K562 (cell line): Measurements from ENCODE around the gene ALDH8A1. TPM values are rescaled to one million over a fixed set of nuclear protein-coding genes. Genes with fewer than 3 reads are reported as not detected.

Experiments
- ATAC-seq: fragments of 200-7000 bp; cut with Tn5 transposase; 3 replicates; pipeline ENCODE4 v1.9.1; 2020; ENCODE audit warnings: moderate library complexity
- BruUV-seq: library from RNA; stranded (reverse); fragments of 400-500 nt; replicated peaks from 2 replicates; lab custom pipeline; 2021; lab: Mats Ljungman, UMichigan
- CTCF ChIA-PET: fragments of 300-600 bp; formaldehyde crosslinking; extraction: SDS; loops from one replicate; lab custom pipeline; 2021; ENCODE audit warnings: low intra/inter-chr PET ratio; lab: Yijun Ruan, JAX
- POLR2A ChIA-PET: fragments of 300-600, 350-650 bp; sonication (Branson Sonifier 250); formaldehyde crosslinking; extraction: SDS; loops from one replicate; lab custom pipeline; 2021; ENCODE audit warnings: antibody characterized with exemption, inconsistent platforms; lab: Yijun Ruan, JAX
- DNase-seq, 4 experiments: peaks; one replicate each; pipeline versions ENCODE4 v3.0.0 to v3.0.0-alpha.2; 2011 to 2018; ENCODE audit warnings: low spot score in 3 of 4, mixed read lengths in 3 of 4; ENCODE audit errors: extremely low read depth in 1 of 4
- FAIRE-seq: peaks from 2 replicates; lab custom pipeline; 2011; peaks lifted over from hg19 to GRCh38; lab: Jason Lieb, UNC
- H2AFZ ChIP-seq: 2 replicates; pipeline ENCODE4 v1.6.0; 2011; ENCODE audit warnings: low read depth, low read length, control low read depth, inconsistent platforms
- H3K27ac ChIP-seq: fragments of 200-600 bp; 3 replicates; pipeline ENCODE4 v1.8.0; 2011; ENCODE audit warnings: low read depth, mild to moderate bottlenecking, control low read depth, inconsistent platforms, low read length, moderate library complexity, mixed read lengths; ENCODE audit errors: extremely low read depth
- H3K27me3 ChIP-seq, 2 experiments: fragments of 300-600 bp in 1 of 2; 2 replicates in 1 of 2; 3 replicates in 1 of 2; pipeline versions ENCODE4 v1.6.0 to v1.8.0; 2011; ENCODE audit warnings: inconsistent platforms in 2 of 2, low read length in 2 of 2, mild to moderate bottlenecking in 1 of 2, mixed read lengths in 1 of 2, moderate library complexity in 1 of 2; ENCODE audit not compliant: control insufficient read depth in 2 of 2, insufficient read depth in 2 of 2
- H3K36me3 ChIP-seq: fragments of 300-600 bp; 3 replicates; pipeline ENCODE4 v1.8.0; 2011; ENCODE audit warnings: mild to moderate bottlenecking, low read length, inconsistent platforms; ENCODE audit not compliant: control insufficient read depth, insufficient read depth
- H3K4me1 ChIP-seq, 2 experiments: fragments of 200-600 bp in 1 of 2; replicated peaks in 1 of 2; 2 replicates in 1 of 2; 3 replicates in 1 of 2; pipeline versions ENCODE4 v1.5.1 to v1.8.0; 2011; ENCODE audit warnings: inconsistent platforms in 2 of 2, low read length in 2 of 2, mild to moderate bottlenecking in 1 of 2, mixed read lengths in 1 of 2, moderate library complexity in 1 of 2; ENCODE audit not compliant: control insufficient read depth in 2 of 2, insufficient read depth in 2 of 2
- H3K4me2 ChIP-seq: 2 replicates; pipeline ENCODE4 v1.6.1; 2011; ENCODE audit warnings: low read length, control low read depth, inconsistent platforms, mixed read lengths; ENCODE audit not compliant: insufficient read depth
- H3K4me3 ChIP-seq: fragments of 200-600 bp; sonication (generic), shearing (Covaris generic); 2 replicates; pipeline ENCODE4 v1.5.1; 2016; ENCODE audit warnings: control low read depth, inconsistent platforms
- H3K79me2 ChIP-seq: fragments of 200-600 bp; 3 replicates; pipeline ENCODE4 v1.8.0; 2011; ENCODE audit warnings: low read length, inconsistent platforms; ENCODE audit not compliant: control insufficient read depth, insufficient read depth
- H3K9ac ChIP-seq, 2 experiments: 2 replicates each; pipeline versions ENCODE4 v1.6.0 to v1.6.1; 2011; ENCODE audit warnings: low read depth in 2 of 2, low read length in 2 of 2, control low read depth in 1 of 2, inconsistent platforms in 1 of 2, mild to moderate bottlenecking in 1 of 2, mixed read lengths in 1 of 2; ENCODE audit not compliant: insufficient read depth in 1 of 2
- H3K9me1 ChIP-seq: one replicate; pipeline ENCODE4 v1.6.0; 2011; ENCODE audit warnings: inconsistent platforms, mild to moderate bottlenecking, low read length, moderate library complexity; ENCODE audit not compliant: control insufficient read depth, insufficient read depth
- H3K9me3 ChIP-seq: replicated peaks from 2 replicates; pipeline ENCODE4 v1.5.1; 2011; ENCODE audit warnings: low read depth, low read length, inconsistent platforms; ENCODE audit not compliant: control insufficient read depth, insufficient read depth
- H4K20me1 ChIP-seq: replicated peaks from 2 replicates; pipeline ENCODE4 v1.6.1; 2011; ENCODE audit warnings: low read length, inconsistent platforms, mixed read lengths; ENCODE audit not compliant: control insufficient read depth, insufficient read depth
- BDP1 ChIP-seq: IDR thresholded peaks from 3 replicates; pipeline ENCODE4 v1.6.1; 2011; ENCODE audit not compliant: insufficient read length, insufficient read depth
- BHLHE40 ChIP-seq: IDR thresholded peaks from 2 replicates; pipeline ENCODE4 v1.6.1; 2011; ENCODE audit warnings: low read length, improper control_type of control experiment
- CC2D1A ChIP-seq: fragments of 450-650 bp; IDR thresholded peaks from 2 replicates; pipeline ENCODE4 v1.6.1; 2017; ENCODE audit warnings: mild to moderate bottlenecking
- GTF2E2 ChIP-seq: fragments of 200-800 bp; sonication (Bioruptor generic); IDR thresholded peaks from 2 replicates; pipeline ENCODE4 v1.6.1; 2016; ENCODE audit warnings: missing genetic modification characterization, missing compliant biosample characterization
- HDAC3 ChIP-seq: fragments of 450-650 bp; IDR thresholded peaks from 2 replicates; pipeline ENCODE4 v1.6.1; 2018; ENCODE audit warnings: borderline replicate concordance, mild to moderate bottlenecking, moderate library complexity; ENCODE audit not compliant: partially characterized antibody
- JUN ChIP-seq, 2 experiments: sonication (generic) in 1 of 2; formaldehyde crosslinking in 1 of 2; IDR thresholded peaks; 2 replicates each; pipeline versions ENCODE4 v1.6.1 to v1.8.0; 2012 to 2022; ENCODE audit warnings: borderline replicate concordance in 2 of 2, mild to moderate bottlenecking in 2 of 2, improper control_type of control experiment in 1 of 2, low read depth in 1 of 2, low read length in 1 of 2, missing genetic modification reagents in 1 of 2
- MBD2 ChIP-seq: sonication (generic); IDR thresholded peaks from 2 replicates; pipeline ENCODE4 v1.6.1; 2016; ENCODE audit warnings: low read depth, borderline replicate concordance
- PHB ChIP-seq: fragments of 250-450 bp; sonication (Bioruptor Pico); IDR thresholded peaks from 2 replicates; pipeline ENCODE4 v1.5.0; 2021
- PRMT5 ChIP-seq: sonication (generic); formaldehyde crosslinking; IDR thresholded peaks from 2 replicates; pipeline ENCODE4 v1.5.0; 2020; ENCODE audit warnings: missing genetic modification reagents
- SIX5 ChIP-seq, 2 experiments: IDR thresholded peaks; 2 replicates each; pipeline ENCODE4 v1.6.1; 2011; ENCODE audit warnings: low read length in 2 of 2, borderline replicate concordance in 1 of 2, low read depth in 1 of 2, mild to moderate bottlenecking in 1 of 2, moderate library complexity in 1 of 2; ENCODE audit not compliant: insufficient read depth in 1 of 2
- SLC30A9 ChIP-seq: fragments of 250-450 bp; sonication (Bioruptor Pico); IDR thresholded peaks from 2 replicates; pipeline ENCODE4 v1.8.0; 2022; ENCODE audit warnings: mild to moderate bottlenecking, moderate library complexity
- TRIM28 ChIP-seq: fragments of 450-650 bp; IDR thresholded peaks from 2 replicates; pipeline ENCODE4 v1.6.1; 2017
- ZKSCAN1 ChIP-seq: fragments of 150-350 bp; IDR thresholded peaks from 2 replicates; pipeline ENCODE4 v1.6.1; 2016; ENCODE audit warnings: low read depth, low read length
- ZNF551 ChIP-seq: fragments of 250-450 bp; sonication (Bioruptor Pico); IDR thresholded peaks from 2 replicates; pipeline ENCODE4 v1.5.0; 2021; ENCODE audit warnings: mild to moderate bottlenecking, moderate library complexity
- WGBS: fragments of 100-300 bp; shearing (Covaris generic); methylation state at CpG from one replicate; pipeline ENCODE4 v1.1.6; 2016; ENCODE audit warnings: low coverage, mixed read lengths; ENCODE audit not compliant: insufficient coverage; ENCODE audit errors: missing lambda C conversion rate; 5-methylcytosine and 5-hydroxymethylcytosine counted together
- in situ Hi-C: fragments of 300-500 bp; cut with MboI; formaldehyde crosslinking; loops from 4 replicates; pipeline ENCODE4 v1.15.0; 2018; ENCODE audit warnings: inconsistent platforms, mixed read lengths
- intact Hi-C: fragments of 100-400 bp; cut with micrococcal nuclease; formaldehyde crosslinking; loops from 2 replicates; pipeline ENCODE4 v1.14.2; 2022
- polyA plus RNA-seq, 8 experiments: library from polyadenylated mRNA; depleted of rRNA in 4 of 8; stranded (reverse) in 5 of 8; unstranded in 3 of 8; fragments of >200 nt; fragmentation: Nextera tagmentation in 2 of 8; fragmentation: Illumina TruSeq in 1 of 8; extraction: Ambion mirVana in 2 of 8; extraction: Trizol in 1 of 8; gene quantifications; 2 replicates each; pipeline versions ENCODE4 v1.2.1 to v1.2.3, GENCODE V29; 2011 to 2014; ENCODE audit warnings: inconsistent platforms in 1 of 8, missing spikeins in 1 of 8
- total RNA-seq, 7 experiments: library from RNA; depleted of rRNA in 6 of 7; stranded (reverse); fragments of >200 nt in 6 of 7; fragmentation: Illumina TruSeq in 2 of 7; extraction: Trizol in 2 of 7; gene quantifications; 2 replicates each; pipeline versions ENCODE4 v1.2.1 to v1.2.3, GENCODE V29; 2011 to 2021; ENCODE audit warnings: low replicate concordance in 1 of 7
- TF ChIP-seq, protein P1 (sequence below): fragments of 150-350 bp; IDR thresholded peaks from 2 replicates; pipeline ENCODE4 v1.6.1; 2014; ENCODE audit warnings: low read depth, mild to moderate bottlenecking, low read length, borderline replicate concordance
- TF ChIP-seq, protein P2 (sequence below): fragments of 250-450 bp; sonication (Bioruptor Pico); IDR thresholded peaks from 2 replicates; pipeline ENCODE4 v1.4.0; 2020; ENCODE audit warnings: mild to moderate bottlenecking, moderate library complexity
- TF ChIP-seq, protein P3 (sequence below): sonication (generic); IDR thresholded peaks from 2 replicates; pipeline ENCODE4 v1.6.1; 2016

ALDH8A1 gene
- total and polyA plus RNA-seq, 9 of the 15 experiments (the other 6 are each of a cell fraction or from before 2014, with no cell fraction given) = 0.03 to 0.18 (median 0.04) TPM; not detected in 2

DNA sequence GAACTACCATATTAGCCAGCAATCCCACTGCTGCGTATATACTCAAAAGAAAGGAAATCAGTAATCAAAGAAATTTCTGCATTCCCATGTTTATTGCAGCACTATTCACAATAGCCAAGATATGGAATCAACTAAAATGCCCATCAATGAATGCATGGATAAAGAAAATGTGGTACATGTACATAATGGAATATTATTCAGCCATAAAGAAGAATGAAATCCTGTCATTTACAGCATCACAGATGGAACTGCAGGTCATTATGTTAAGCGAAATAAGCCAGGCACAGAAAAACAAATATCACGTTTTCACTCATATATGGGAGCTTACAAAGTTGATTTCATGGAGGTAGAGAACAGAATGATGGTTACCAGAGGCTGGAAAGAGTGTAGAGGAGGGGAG lies 65.1 kb downstream of the ALDH8A1 start (continued):
- TF ChIP-seq, protein P1, sequence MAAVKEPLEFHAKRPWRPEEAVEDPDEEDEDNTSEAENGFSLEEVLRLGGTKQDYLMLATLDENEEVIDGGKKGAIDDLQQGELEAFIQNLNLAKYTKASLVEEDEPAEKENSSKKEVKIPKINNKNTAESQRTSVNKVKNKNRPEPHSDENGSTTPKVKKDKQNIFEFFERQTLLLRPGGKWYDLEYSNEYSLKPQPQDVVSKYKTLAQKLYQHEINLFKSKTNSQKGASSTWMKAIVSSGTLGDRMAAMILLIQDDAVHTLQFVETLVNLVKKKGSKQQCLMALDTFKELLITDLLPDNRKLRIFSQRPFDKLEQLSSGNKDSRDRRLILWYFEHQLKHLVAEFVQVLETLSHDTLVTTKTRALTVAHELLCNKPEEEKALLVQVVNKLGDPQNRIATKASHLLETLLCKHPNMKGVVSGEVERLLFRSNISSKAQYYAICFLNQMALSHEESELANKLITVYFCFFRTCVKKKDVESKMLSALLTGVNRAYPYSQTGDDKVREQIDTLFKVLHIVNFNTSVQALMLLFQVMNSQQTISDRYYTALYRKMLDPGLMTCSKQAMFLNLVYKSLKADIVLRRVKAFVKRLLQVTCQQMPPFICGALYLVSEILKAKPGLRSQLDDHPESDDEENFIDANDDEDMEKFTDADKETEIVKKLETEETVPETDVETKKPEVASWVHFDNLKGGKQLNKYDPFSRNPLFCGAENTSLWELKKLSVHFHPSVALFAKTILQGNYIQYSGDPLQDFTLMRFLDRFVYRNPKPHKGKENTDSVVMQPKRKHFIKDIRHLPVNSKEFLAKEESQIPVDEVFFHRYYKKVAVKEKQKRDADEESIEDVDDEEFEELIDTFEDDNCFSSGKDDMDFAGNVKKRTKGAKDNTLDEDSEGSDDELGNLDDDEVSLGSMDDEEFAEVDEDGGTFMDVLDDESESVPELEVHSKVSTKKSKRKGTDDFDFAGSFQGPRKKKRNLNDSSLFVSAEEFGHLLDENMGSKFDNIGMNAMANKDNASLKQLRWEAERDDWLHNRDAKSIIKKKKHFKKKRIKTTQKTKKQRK = no peak
- no peak for TF ChIP-seq SLC30A9 (CRISPR knock-in tag)
- TF ChIP-seq PHB = no peak
- TF ChIP-seq, protein P2, sequence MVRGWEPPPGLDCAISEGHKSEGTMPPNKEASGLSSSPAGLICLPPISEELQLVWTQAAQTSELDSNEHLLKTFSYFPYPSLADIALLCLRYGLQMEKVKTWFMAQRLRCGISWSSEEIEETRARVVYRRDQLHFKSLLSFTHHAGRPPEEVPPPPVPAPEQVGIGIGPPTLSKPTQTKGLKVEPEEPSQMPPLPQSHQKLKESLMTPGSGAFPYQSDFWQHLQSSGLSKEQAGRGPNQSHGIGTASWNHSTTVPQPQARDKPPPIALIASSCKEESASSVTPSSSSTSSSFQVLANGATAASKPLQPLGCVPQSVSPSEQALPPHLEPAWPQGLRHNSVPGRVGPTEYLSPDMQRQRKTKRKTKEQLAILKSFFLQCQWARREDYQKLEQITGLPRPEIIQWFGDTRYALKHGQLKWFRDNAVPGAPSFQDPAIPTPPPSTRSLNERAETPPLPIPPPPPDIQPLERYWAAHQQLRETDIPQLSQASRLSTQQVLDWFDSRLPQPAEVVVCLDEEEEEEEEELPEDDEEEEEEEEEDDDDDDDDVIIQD (CRISPR knock-in tag) = no peak

DNA sequence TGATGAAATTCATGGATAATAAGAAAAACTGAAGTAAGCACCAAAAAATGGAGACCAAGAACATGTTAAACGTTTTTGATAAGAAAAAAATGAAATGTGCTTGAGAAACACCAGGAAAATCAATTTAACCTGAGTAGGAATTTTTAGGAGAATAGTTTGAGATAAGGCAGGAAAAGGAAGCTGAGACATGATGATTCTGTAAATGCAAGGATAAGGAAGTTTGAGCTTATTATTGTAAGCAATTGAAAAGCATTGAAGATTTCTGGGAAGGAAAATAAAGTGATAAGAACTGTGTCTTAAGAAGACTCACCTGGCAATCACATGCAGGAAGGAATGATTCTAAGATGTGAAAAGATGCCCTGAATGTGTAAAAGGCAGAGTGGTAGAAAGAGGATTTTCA lies 66.6 kb downstream of the ALDH8A1 start:
- FAIRE-seq (no peak), ATAC-seq (no peak), DNase-seq (no peak)
- Histone ChIP-seq H3K27ac (no peak overlapping the region), H3K27me3 (peaks cover 3% of the 10 kb centered on the region in 2 experiments), H2AFZ (no peak overlapping the region), H3K9ac (no peak overlapping the region), H4K20me1 (no peaks in the 10 kb centered on the region), H3K36me3 (no peaks in the 10 kb centered on the region), H3K4me2 (no peak overlapping the region), H3K9me1 (no peaks in the 10 kb centered on the region), H3K4me3 (no peak overlapping the region), H3K4me1 (no peaks in the 10 kb centered on the region), H3K9me3 (no peaks in the 10 kb centered on the region), H3K79me2 (no peaks in the 10 kb centered on the region)
- 0% methylated on average over 1 of the region's 1 CpG for WGBS
- ChIA-PET CTCF (interaction anchor here (0.6 to 2.3 kb wide), 4 partner anchors 709 to 967 kb away, joined by 3 to 16 read pairs (median 12); no protein-coding TSS in a partner anchor), POLR2A (interaction anchor here (1.1 to 1.3 kb wide), 2 partner anchors 60 to 709 kb away, joined by 3 to 4 read pairs; no protein-coding TSS in a partner anchor)
- no TSS peak for BruUV-seq
- in situ Hi-C loops (no loop called here), intact Hi-C loops (loop anchor here (5.0 kb wide), 2 partner anchors 61 to 771 kb away; no protein-coding TSS in a partner anchor)
- TF ChIP-seq, protein P3, sequence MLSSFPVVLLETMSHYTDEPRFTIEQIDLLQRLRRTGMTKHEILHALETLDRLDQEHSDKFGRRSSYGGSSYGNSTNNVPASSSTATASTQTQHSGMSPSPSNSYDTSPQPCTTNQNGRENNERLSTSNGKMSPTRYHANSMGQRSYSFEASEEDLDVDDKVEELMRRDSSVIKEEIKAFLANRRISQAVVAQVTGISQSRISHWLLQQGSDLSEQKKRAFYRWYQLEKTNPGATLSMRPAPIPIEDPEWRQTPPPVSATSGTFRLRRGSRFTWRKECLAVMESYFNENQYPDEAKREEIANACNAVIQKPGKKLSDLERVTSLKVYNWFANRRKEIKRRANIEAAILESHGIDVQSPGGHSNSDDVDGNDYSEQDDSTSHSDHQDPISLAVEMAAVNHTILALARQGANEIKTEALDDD = no peak
- no peak for TF ChIP-seq SIX5 (IDR thresholded peaks at IDR 0.05; ENCODE audit: borderline replicate concordance in 1 of 2, insufficient read depth in 1 of 2, low read depth in 1 of 2, low read length in 2 of 2)
- no peak for TF ChIP-seq TRIM28
- no peak for TF ChIP-seq GTF2E2 (tag)
- no peak for TF ChIP-seq ZKSCAN1
- no peak for TF ChIP-seq BHLHE40
- no peak for TF ChIP-seq MBD2
- TF ChIP-seq ZNF551 (CRISPR knock-in tag) = no peak
- no peak for TF ChIP-seq HDAC3
- TF ChIP-seq CC2D1A = no peak
- no peak for TF ChIP-seq BDP1
- TF ChIP-seq PRMT5 (CRISPR knock-in tag) = no peak
- TF ChIP-seq PHB = no peak
- no peak for TF ChIP-seq JUN (IDR thresholded peaks at IDR 0.05; ENCODE audit: borderline replicate concordance, low read depth, low read length)
- TF ChIP-seq JUN (CRISPR knock-in tag; IDR thresholded peaks at IDR 0.05; ENCODE audit: borderline replicate concordance) = no peak
